Measurements from ENCODE around the gene PHPT1.
"Not testable (repeated sequence)": the region's sequence is repeated elsewhere in the genome, so short reads cannot be mapped to it uniquely, and the experiment has no call there.

The PHPT1 gene

DNA sequence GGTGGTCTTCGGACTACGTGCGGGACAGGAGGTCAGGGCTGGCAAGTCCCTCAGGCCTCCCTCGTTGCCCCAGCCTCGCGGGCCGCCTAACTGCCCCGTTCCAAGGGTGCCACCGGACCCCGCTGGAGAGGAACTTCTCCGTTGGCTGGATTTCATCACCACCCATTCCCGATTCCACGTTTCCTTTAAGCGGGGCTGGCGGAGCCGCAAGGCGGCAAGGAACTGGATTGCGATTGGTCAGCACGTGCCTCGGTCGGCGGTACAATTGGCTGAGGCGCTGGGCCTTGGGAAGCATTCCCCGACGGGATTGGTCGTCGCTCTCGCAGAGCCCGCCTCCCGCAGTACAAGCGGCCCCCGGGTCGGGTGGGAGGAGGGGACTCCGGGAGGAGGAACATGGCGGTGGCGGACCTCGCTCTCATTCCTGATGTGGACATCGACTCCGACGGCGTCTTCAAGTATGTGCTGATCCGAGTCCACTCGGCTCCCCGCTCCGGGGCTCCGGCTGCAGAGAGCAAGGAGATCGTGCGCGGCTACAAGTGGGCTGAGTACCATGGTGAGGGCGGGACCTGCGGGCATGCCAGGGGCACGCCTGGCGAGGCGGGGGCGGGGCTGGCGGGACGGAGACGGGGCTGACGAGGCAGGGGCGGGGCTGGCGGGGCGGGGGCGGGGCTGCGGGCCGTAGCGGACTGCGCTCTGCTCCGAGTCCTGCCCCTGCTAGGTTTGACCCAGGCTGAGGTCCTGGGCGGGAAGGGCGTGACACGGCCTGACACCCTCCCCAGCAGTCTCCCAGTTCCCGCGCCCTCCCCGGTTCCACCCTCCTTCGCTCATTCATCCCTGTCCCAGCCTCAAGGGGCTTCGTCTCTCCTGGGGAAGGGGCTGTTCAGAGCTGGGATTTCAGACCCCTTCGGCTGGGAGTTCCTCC is at the start of gene PHPT1:
Gene PHPT1, plus strand, starts transcription at position 372 of the 922 bp plus-strand sequence. Its CDS starts 22 bp downstream, at position 394.
- H3K27ac Mint-ChIP-seq: peak within 1 kb of the TSS; percentile 88
- DNase-seq (peak; percentile 97), ATAC-seq (peak; percentile 83)
- H3K4me1 Mint-ChIP-seq: peaks cover 17% of the 10 kb centered on the region
- H3K9me3 Mint-ChIP-seq: no peaks in the 10 kb centered on the region
- H3K4me3 Mint-ChIP-seq: peak within 1 kb of the TSS; percentile 87
- H3K27me3 Mint-ChIP-seq: peaks cover 14% of the 10 kb centered on the region
- no peaks in the 10 kb centered on the region for H3K36me3 Mint-ChIP-seq (ENCODE audit: low read depth)

DNA sequence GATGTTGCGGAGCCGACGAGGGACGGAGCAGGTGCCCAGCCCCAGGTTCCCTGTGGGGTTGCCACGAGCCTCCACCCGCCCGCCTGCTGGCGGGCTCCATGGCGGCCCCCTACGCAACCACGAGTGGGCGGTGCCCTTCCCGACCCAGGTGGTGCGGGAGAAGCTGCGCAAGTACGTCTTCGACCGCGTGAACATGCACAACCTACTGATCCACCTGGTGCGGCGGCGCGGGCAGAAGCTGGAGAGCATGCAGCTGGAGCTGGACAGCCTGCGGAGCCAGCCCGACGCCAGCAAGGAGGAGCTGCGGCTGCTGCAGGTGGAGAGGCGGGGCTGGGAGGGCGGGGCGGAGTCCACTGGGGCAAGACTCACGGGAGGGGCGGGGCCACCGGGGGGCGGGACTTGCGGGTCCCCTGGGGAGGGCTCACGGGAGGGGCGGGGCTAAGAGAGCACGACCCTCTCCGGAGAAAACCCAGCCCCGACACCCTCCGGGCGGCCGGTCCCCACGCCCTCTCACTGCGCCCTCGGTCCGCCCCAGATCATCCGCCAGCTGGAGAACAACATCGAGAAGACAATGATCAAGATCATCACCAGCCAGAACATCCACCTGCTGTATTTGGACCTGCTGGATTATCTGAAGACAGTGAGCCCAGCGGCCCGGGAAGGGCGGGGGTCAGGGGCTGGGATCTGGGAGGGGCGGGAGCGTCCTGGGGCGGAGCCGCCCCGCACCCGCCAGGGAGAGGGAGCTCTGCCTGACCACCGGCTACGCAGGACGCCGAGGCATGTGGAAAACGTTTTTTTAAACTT is 49.2 kb upstream of the PHPT1 start:
- Mint-ChIP-seq H3K36me3 (ENCODE audit: low read depth) (no peaks in the 10 kb centered on the region), H3K4me3 (peak overlapping the region; percentile 77), H3K9me3 (no peaks in the 10 kb centered on the region), H3K27me3 (peaks cover 19% of the 10 kb centered on the region), H3K4me1 (peaks cover 12% of the 10 kb centered on the region), H3K27ac (no peak overlapping the region)
- peak; percentile 89 for DNase-seq
- ATAC-seq: peak; percentile 63

DNA sequence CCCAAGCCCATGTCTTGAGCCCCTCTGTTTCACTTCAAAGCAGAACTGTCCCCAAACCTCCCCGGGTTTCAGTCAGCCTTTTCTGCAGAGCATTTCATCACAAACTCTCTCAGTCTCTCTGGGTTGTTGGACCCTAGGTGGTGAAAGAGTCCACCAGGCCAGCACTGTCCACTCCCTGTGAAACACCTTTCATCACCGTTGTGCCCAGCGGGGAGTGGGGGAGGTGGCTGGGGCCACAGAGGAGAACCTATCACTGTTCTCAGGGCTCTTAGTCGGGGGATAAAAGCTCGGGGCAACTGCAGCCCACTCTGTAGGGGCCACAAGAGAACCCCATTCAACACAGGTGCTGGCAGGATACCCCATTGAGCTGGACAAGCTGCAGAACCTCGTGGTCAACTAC is 46.9 kb upstream of the PHPT1 start:
- no peaks in the 10 kb centered on the region for H3K36me3 Mint-ChIP-seq (ENCODE audit: low read depth)
- H3K9me3 Mint-ChIP-seq: no peaks in the 10 kb centered on the region
- DNase-seq (no peak), ATAC-seq (no peak)
- peaks cover 21% of the 10 kb centered on the region for H3K4me1 Mint-ChIP-seq
- peaks cover 19% of the 10 kb centered on the region for H3K27me3 Mint-ChIP-seq
- H3K4me3 Mint-ChIP-seq: no peak overlapping the region
- H3K27ac Mint-ChIP-seq: no peak overlapping the region

DNA sequence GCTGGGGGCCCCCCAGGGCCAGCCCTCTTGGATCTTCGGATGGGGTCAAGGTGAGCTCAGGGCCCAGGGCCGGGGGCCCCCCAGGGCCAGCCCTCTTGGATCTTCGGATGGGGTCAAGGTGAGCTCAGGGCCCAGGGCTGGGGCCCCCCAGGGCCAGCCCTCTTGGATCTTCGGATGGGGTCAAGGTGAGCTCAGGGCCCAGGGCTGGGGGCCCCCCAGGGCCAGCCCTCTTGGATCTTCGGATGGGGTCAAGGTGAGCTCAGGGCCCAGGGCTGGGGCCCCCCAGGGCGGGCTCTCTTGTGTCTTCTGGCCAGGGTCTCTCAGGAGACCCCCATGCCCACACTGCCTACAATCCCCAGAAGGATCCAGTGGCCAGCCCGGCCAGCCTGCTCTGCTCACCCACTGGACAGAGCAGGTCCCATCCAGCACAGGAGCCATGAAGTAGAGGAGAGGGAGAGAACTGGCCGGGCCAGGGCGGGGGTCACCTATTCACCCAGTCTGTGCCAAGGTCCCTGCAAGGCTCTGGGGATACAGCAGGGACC is 46.1 kb upstream of the PHPT1 start:
- Mint-ChIP-seq H3K27me3 (peaks cover 19% of the 10 kb centered on the region), H3K4me1 (peaks cover 21% of the 10 kb centered on the region)
- not testable (repeated sequence) for DNase-seq; ATAC-seq; H3K36me3 Mint-ChIP-seq (ENCODE audit: low read depth); H3K27ac Mint-ChIP-seq; H3K4me3 Mint-ChIP-seq; H3K9me3 Mint-ChIP-seq

DNA sequence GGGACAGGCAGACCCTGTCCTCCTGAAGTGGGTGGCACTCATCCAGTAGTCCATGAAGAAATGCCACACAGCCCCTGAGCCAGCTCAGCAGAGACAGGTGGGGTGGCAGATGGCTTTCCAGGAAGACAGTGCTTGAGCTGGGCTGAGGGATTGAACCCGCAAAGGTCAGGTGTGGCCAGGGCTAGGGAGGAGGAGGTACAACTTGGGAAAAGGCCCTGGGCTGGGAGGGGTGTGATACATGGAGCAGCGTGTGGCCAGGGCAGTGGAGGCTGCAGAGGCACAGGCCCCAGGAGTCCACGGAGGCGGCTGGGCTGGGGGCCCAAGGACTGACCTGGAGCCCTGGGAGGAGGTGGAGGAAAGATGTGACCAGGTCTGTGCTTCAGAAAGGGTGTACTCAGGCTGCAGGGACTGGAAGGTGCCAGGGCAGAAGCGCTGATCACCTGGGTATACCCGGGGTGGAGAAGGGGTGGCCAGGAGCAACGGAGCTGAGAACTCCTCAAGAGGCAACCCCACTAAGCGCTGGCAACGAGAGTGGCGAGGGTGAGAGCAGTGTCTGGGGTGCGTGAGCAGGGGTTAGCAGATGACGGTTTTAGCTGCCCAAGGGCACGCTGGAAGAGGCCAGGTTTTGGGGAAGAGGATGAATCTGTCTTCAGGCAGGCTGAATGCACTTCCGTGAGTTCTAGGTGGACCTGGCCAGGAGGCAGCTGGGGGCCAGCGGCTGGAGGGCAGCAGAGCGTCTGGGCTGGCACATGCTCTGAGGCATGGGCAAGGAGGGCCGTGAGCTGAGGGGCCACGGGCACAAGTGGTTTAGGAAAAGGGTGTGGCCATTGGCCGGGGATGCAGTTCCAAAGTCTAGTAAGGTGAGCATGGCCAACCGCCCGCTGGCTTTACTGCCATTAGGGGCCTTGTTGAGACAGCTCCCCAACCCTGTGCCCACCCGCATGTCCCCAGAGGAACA is 45.4 kb upstream of the PHPT1 start:
- ATAC-seq (no peak), DNase-seq (no peak)
- peaks cover 19% of the 10 kb centered on the region for H3K27me3 Mint-ChIP-seq
- H3K9me3 Mint-ChIP-seq: no peaks in the 10 kb centered on the region
- peaks cover 22% of the 10 kb centered on the region for H3K4me1 Mint-ChIP-seq
- H3K27ac Mint-ChIP-seq: no peak overlapping the region
- no peak overlapping the region for H3K4me3 Mint-ChIP-seq
- H3K36me3 Mint-ChIP-seq (ENCODE audit: low read depth): no peaks in the 10 kb centered on the region

DNA sequence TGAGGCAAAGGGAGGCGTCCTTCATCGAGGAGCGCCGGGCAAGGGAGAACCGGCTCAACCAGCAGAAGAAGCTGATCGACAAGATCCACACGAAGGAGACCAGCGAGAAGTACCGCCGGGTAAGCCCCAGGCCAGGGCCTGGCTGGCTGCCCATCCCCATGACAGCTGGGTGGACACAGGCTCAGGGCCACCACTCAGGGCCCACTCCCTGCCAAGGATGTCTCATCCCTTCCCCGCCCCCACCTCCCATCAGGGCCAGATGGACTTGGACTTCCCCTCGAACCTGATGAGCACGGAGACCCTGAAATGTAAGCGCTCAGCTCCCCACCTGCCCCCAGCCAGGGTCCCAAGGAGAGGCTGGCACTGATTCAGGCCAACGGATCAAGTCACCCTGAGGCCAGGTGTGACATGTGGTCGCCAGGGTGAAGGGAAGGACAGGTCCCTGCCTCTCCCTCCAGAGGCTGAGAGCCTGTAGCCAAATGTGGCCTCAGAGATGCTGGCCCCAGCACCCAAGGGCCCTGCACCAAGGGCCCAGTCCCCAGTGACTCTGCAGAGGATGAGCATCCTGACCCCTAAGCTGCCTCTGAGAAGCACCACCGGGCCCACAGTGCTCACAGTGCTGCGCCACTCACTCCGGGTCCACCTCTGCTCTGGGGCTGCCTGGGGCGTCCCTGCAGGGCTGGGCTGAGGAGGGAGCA is 44.6 kb upstream of the PHPT1 start:
- H3K9me3 Mint-ChIP-seq: no peaks in the 10 kb centered on the region
- H3K4me1 Mint-ChIP-seq: peaks cover 31% of the 10 kb centered on the region
- H3K27ac Mint-ChIP-seq: no peak overlapping the region
- H3K36me3 Mint-ChIP-seq (ENCODE audit: low read depth): peaks cover 2% of the 10 kb centered on the region
- ATAC-seq (no peak), DNase-seq (no peak)
- H3K27me3 Mint-ChIP-seq: peaks cover 19% of the 10 kb centered on the region
- no peak overlapping the region for H3K4me3 Mint-ChIP-seq

DNA sequence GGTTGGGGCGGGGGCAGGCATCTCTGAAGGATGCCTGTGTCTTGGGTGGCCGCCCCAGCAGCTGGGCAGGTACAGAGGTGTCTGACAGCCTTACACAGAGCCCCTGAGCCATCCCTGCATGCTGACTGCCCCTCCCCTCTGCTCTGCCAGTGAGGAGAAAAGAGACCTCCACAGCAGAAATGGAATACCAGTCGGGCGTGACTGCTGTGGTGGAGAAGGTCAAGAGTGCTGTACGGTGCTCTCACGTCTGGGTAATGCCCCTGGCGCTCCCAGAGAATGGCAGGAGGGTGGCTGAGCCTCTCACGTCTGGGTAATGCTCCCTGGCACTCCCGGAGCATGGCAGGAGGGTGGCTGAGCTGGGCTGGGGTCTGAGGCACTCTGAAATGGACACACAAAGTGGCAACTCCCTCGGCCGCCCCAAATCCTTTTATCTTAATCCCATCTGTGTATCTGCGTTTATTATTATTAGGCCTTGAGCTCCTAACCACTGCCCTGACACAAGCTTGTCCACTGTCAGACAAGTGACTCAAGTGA is 43.9 kb upstream of the PHPT1 start:
- Mint-ChIP-seq H3K27ac (no peak overlapping the region), H3K4me3 (peak overlapping the region; percentile 6), H3K9me3 (no peaks in the 10 kb centered on the region), H3K4me1 (peaks cover 34% of the 10 kb centered on the region), H3K27me3 (peaks cover 17% of the 10 kb centered on the region), H3K36me3 (ENCODE audit: low read depth) (peaks cover 8% of the 10 kb centered on the region)
- ATAC-seq (no peak), DNase-seq (no peak)

DNA sequence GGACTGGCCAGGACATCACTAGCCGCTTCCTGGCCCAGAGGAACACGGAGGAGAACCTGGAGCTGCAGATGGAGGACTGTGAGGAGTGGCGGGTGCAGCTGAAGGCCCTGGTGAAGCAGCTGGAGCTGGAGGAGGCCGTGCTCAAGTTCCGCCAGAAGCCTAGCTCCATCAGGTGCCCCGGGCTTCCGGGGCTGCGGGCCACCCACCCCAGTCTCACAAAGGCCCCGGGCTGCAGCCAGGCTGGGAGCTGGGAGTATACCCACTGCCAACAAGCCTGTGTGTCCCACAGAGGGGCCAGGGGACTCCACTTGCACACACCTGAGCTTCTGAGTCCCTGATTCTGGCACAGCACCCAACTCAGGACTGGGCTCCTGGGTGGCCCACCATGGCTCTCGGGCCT is 43.1 kb upstream of the PHPT1 start:
- peaks cover 31% of the 10 kb centered on the region for H3K4me1 Mint-ChIP-seq
- ATAC-seq (no peak), DNase-seq (no peak)
- H3K36me3 Mint-ChIP-seq (ENCODE audit: low read depth): peaks cover 12% of the 10 kb centered on the region
- peaks cover 10% of the 10 kb centered on the region for H3K27me3 Mint-ChIP-seq
- H3K27ac Mint-ChIP-seq: no peak overlapping the region
- H3K4me3 Mint-ChIP-seq: peak overlapping the region; percentile 85
- no peaks in the 10 kb centered on the region for H3K9me3 Mint-ChIP-seq

DNA sequence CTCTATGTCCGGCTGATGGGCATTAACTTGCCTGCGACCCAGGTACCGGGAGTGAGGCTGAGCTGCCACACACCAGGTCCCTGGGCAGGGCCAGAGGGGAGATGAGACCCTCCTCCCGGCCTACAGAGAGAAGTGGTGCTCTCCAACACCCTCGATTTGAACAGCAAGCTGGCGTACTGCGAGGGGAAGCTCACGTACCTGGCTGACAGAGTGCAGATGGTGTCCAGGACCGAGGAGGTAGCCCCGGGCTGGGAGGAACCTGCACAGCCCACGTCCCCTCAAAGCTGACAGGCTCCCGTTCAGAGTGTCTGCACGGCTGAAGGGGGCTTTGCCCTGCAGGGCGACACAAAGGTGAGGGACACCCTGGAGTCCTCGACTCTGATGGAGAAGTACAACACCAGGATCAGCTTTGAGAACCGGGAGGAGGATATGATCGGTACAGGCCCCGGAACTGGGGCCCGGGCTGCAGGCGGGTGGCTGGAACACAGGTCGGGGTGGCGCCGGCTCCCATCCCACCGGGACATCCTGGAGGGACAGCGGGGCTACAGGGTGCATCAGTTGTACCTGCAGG is 42.5 kb upstream of the PHPT1 start:
- Mint-ChIP-seq H3K27ac (peak overlapping the region; percentile 89), H3K27me3 (peaks cover 6% of the 10 kb centered on the region), H3K4me3 (peak overlapping the region; percentile 85), H3K4me1 (peaks cover 29% of the 10 kb centered on the region), H3K9me3 (no peaks in the 10 kb centered on the region), H3K36me3 (ENCODE audit: low read depth) (peaks cover 12% of the 10 kb centered on the region)
- DNase-seq (no peak), ATAC-seq (no peak)

DNA sequence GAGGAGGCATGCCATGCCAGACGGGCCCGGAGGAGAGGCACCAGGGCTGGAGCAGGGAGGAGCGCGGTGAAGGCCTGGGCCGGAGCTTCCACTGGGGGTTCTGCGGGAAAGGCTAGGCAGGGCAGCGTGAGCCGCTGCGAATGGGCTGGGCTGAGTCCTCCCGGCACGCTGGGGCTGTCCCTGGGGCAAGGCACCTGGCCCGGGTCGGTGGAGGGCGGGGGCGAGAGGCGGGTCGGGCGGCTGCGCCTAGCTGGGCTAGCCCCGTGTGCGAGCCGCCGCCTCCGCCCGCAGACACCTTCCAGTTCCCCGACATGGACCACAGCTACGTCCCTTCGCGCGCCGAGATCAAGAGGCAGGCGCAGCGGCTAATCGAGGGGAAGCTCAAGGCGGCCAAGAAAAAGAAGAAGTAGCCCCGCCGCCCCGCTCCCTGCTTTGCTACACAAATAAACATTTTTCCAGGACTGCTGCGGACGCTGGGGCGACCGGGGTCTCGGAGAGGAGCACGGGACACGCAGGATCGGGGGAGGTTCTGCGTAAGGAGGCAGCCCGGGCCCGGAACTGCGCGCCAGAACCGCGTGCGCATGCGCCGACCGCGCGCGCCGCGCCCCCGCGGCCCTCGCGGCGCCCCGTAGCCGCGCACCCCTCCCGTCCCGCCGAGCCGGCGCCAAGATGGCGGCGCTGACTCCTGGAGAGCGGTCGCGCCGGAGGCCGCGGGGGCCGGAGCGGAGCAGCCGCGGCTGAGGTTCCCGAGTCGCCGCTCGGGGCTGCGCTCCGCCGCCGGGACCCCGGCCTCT is 41.7 kb upstream of the PHPT1 start, which contains the start of gene RABL6:
Gene RABL6, plus strand, starts transcription at position 668 of the 794 bp plus-strand sequence. CDS start 249 bp downstream, outside the sequence.
- Mint-ChIP-seq H3K36me3 (ENCODE audit: low read depth) (peaks cover 12% of the 10 kb centered on the region), H3K4me1 (peaks cover 29% of the 10 kb centered on the region), H3K27me3 (no peaks in the 10 kb centered on the region)

DNA sequence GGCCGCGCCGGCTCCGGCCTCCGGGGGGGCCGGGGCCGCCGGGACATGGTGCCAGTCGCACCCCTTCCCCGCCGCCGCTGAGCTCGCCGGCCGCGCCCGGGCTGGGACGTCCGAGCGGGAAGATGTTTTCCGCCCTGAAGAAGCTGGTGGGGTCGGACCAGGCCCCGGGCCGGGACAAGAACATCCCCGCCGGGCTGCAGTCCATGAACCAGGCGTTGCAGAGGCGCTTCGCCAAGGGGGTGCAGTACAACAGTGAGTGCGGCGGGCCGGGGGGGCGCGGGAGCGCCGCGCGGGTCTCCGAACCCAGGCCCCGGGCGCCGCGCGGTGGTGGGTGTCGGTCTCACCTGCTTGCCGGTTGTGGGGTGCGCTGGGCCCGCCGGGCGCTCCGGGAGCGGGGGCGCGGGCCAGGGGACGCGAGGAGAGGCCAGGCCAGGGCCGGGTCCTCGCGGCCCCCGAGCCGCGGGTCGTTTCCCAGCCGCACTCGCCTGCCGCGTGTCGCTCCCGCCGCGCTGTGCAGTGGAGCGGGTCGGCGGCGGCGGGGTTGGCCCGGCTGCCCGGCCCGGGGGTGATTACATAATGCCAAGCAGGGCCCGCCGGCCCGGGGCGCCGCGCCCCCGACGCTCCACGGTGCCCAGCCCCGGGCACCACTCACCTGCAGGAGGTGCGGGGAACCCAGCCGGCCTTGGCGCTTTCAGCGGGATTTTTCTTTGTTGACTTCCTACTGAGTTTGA is 41.0 kb upstream of the PHPT1 start:
- ATAC-seq (peak; percentile 11), DNase-seq (peak; percentile 51)
- peak overlapping the region; percentile 62 for H3K27ac Mint-ChIP-seq
- peaks cover 36% of the 10 kb centered on the region for H3K4me1 Mint-ChIP-seq
- H3K36me3 Mint-ChIP-seq (ENCODE audit: low read depth): peaks cover 18% of the 10 kb centered on the region
- no peaks in the 10 kb centered on the region for H3K27me3 Mint-ChIP-seq
- H3K4me3 Mint-ChIP-seq: peak overlapping the region; percentile 78
- H3K9me3 Mint-ChIP-seq: no peaks in the 10 kb centered on the region

More for the DNA sequence above, 41.7 kb upstream of the PHPT1 start, which contains the start of gene RABL6:
- DNase-seq (peak; percentile 83), ATAC-seq (peak; percentile 85)
- H3K4me3 Mint-ChIP-seq: peak within 1 kb of the TSS; percentile 85
- H3K9me3 Mint-ChIP-seq: no peaks in the 10 kb centered on the region
- H3K27ac Mint-ChIP-seq: peak within 1 kb of the TSS; percentile 89

DNA sequence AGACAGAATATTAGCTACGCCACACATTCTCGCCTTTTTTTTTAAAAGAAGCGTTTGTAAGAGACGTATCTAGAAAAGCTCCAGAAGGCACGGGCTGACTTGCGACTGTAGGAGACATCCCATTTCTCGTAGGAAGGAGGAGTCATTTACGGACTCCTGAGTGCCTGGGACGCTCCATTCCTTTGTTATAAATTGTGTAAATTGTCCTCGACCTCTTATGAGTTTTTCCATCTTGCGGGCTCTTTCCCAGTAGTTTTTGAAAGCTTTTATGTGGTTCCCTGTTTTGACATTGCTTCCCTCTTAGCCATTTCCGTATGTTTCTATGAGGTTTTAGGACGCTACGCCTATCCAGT is 40.4 kb upstream of the PHPT1 start:
- Mint-ChIP-seq H3K4me3 (peak overlapping the region; percentile 78), H3K27ac (peak overlapping the region; percentile 62), H3K36me3 (ENCODE audit: low read depth) (peaks cover 22% of the 10 kb centered on the region), H3K4me1 (peaks cover 38% of the 10 kb centered on the region), H3K27me3 (no peaks in the 10 kb centered on the region), H3K9me3 (no peaks in the 10 kb centered on the region)
- DNase-seq: no peak
- ATAC-seq: no peak

Measured in activated naive CD8-positive, alpha-beta T cell treated with anti-CD3 and anti-CD28 coated beads, Interleukin-2, amount 50 U/mL, for 24 hours (primary cell).